Suprapubic skin (tissue), 4 donors: Measurements from ENCODE around the gene MAP6. TPM values are rescaled to one million over a fixed set of nuclear protein-coding genes. Genes with fewer than 3 reads are reported as not detected.
A peak's percentile ranks its signal among the peaks of the same experiment; 100 is the strongest.

ENCODE experiments used
- DNase-seq, 2 donors: peaks; one replicate each; pipeline ENCODE4 v3.0.0-alpha.2; 2019; ENCODE audit warnings: low spot score in 2 of 2
- H3K27ac ChIP-seq: fragments of 200-600 bp; sonication (generic); one replicate; pipeline ENCODE4 v1.5.1; 2019
- H3K27me3 ChIP-seq: fragments of 200-600 bp; sonication (generic); one replicate; pipeline ENCODE4 v1.5.1; 2019
- H3K36me3 ChIP-seq: fragments of 200-600 bp; sonication (generic); one replicate; pipeline ENCODE4 v1.5.1; 2019
- H3K4me1 ChIP-seq: fragments of 200-600 bp; sonication (generic); one replicate; pipeline ENCODE4 v1.5.1; 2019
- H3K4me3 ChIP-seq: fragments of 200-600 bp; sonication (generic); one replicate; pipeline ENCODE4 v1.5.1; 2019; ENCODE audit warnings: mild to moderate bottlenecking
- H3K9me3 ChIP-seq: fragments of 200-600 bp; sonication (generic); one replicate; pipeline ENCODE4 v1.5.1; 2019
- CTCF ChIP-seq, 2 donors: fragments of 200-600 bp in 1 of 2; fragments of 450-650 bp in 1 of 2; sonication (generic) in 1 of 2; IDR thresholded peaks; one replicate each; pipeline ENCODE4 v1.5.1; 2016 to 2019; ENCODE audit warnings: antibody characterized with exemption in 2 of 2, mild to moderate bottlenecking in 1 of 2, moderate library complexity in 1 of 2
- EP300 ChIP-seq: sonication (generic); formaldehyde crosslinking; IDR thresholded peaks from one replicate; pipeline ENCODE4 v1.6.1; 2017; ENCODE audit warnings: antibody characterized with exemption
- POLR2A ChIP-seq, 2 donors: fragments of 450-650 bp; IDR thresholded peaks; one replicate each; pipeline ENCODE4 v1.6.1; 2017; ENCODE audit warnings: antibody characterized with exemption in 2 of 2, mild to moderate bottlenecking in 2 of 2, moderate library complexity in 2 of 2
- POLR2AphosphoS5 ChIP-seq, 3 donors: sonication (generic); formaldehyde crosslinking; IDR thresholded peaks; one replicate each; pipeline ENCODE4 v1.6.1; 2017; ENCODE audit warnings: antibody characterized with exemption in 3 of 3
- WGBS: methylation state at CpG from one replicate; pipeline ENCODE4 v1.1.5; 2018; 5-methylcytosine and 5-hydroxymethylcytosine counted together
- total RNA-seq, 4 donors: library from RNA; depleted of rRNA; stranded (reverse); fragments of >200 nt; gene quantifications; one replicate each; pipeline ENCODE4 v1.1.0, GENCODE V29; 2016

MAP6 gene
- total RNA-seq, 4 donors from 2014 or later = 2.7 to 11.0 (median 4.6) TPM

- peak overlapping the region; percentile 73 for H3K4me3 ChIP-seq
- H3K36me3 ChIP-seq = peaks cover 41% of the 10 kb centered on the region
- 38% methylated on average over 4 of the region's 5 CpGs for WGBS
Observed at GRCh38 chr11:75565221-75565814, 103.5 kb downstream of the MAP6 start.

DNA sequence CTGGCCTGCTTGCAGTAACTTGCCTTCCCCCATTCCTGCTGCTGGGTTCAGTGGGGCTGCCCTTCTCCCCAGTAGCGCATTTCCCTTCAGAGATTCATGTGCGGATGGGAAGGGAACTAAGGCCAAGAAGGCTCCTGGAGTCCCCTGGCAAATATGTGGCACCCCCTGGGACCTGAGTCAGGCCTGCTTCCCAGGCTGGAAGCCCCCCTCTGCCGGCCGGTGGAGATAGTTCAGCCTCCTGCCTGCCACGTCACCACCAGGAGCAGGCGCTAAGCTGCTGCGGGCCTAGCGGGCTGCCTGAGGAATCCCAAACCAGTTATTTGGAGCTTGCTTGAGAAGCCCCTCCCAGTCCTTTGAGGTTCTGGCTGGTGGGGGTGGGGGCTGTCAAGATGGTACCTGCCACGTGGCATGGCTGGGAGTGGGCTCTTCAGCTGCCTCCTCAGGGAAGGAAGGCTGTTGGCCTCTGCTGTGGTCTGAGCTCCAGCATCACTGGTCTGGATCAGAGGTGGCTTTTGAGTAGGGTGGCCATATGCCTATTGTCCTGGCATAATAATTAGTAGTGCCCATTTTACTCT, 104.8 kb downstream of the MAP6 start:
- WGBS = 18% methylated on average over 6 of the region's 9 CpGs
- peaks cover 28% of the 10 kb centered on the region for H3K36me3 ChIP-seq
- TF ChIP-seq CTCF (IDR thresholded peaks at IDR 0.05) (peak; percentile 28 to 52), EP300 (no peak), POLR2AphosphoS5 (IDR thresholded peaks at IDR 0.05) (no peak), POLR2A (IDR thresholded peaks at IDR 0.05) (no peak)

More at GRCh38 chr11:75565221-75565814, 103.5 kb downstream of the MAP6 start:
- Histone ChIP-seq H3K27ac (peak overlapping the region; percentile 96), H3K27me3 (no peaks in the 10 kb centered on the region), H3K4me1 (peaks cover 70% of the 10 kb centered on the region), H3K9me3 (no peaks in the 10 kb centered on the region)
- no peak for DNase-seq
- no peak for TF ChIP-seq CTCF (IDR thresholded peaks at IDR 0.05)
- TF ChIP-seq POLR2A (IDR thresholded peaks at IDR 0.05) = no peak
- no peak for TF ChIP-seq POLR2AphosphoS5 (IDR thresholded peaks at IDR 0.05)
- no peak for TF ChIP-seq EP300

DNA sequence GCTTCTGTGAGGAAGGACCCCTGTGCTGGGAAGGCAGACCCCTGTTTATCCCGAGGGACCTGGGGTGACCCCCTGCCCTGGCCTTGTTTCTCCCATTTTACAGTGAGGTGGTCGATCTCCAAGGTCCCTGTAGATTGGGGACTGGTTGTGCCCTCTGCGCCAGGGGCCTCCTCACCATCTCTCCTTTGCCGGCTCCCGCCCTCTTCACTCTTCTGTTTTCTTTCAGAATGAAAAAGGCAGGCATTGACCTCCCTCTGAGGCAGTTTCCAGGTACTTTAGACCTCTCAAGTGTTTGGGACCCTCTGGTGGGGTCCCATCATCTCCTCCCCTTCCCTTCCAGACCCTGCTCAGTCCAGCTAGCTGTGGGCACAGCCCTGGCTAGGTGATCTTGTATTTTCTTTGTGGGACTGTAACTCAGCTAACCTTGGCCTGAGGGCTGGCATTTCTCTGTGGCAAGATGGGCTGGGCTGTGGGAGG, 105.3 kb downstream of the MAP6 start:
- TF ChIP-seq POLR2AphosphoS5 (IDR thresholded peaks at IDR 0.05) (no peak), EP300 (no peak), CTCF (IDR thresholded peaks at IDR 0.05) (no peak), POLR2A (IDR thresholded peaks at IDR 0.05) (no peak)
- H3K27ac ChIP-seq = peak overlapping the region; percentile 96
- WGBS = 10% methylated on average over 5 of the region's 5 CpGs
- H3K4me1 ChIP-seq = peaks cover 87% of the 10 kb centered on the region
- no peaks in the 10 kb centered on the region for H3K27me3 ChIP-seq
- peak overlapping the region; percentile 73 for H3K4me3 ChIP-seq
- no peaks in the 10 kb centered on the region for H3K9me3 ChIP-seq
- H3K36me3 ChIP-seq = peaks cover 23% of the 10 kb centered on the region
- no peak for DNase-seq

More for the DNA sequence above, 104.8 kb downstream of the MAP6 start:
- DNase-seq = peak in 1 of 2 donors; percentile 83
- Histone ChIP-seq H3K9me3 (no peaks in the 10 kb centered on the region), H3K4me3 (peak overlapping the region; percentile 73), H3K27ac (peak overlapping the region; percentile 96), H3K4me1 (peaks cover 82% of the 10 kb centered on the region), H3K27me3 (no peaks in the 10 kb centered on the region)

DNA sequence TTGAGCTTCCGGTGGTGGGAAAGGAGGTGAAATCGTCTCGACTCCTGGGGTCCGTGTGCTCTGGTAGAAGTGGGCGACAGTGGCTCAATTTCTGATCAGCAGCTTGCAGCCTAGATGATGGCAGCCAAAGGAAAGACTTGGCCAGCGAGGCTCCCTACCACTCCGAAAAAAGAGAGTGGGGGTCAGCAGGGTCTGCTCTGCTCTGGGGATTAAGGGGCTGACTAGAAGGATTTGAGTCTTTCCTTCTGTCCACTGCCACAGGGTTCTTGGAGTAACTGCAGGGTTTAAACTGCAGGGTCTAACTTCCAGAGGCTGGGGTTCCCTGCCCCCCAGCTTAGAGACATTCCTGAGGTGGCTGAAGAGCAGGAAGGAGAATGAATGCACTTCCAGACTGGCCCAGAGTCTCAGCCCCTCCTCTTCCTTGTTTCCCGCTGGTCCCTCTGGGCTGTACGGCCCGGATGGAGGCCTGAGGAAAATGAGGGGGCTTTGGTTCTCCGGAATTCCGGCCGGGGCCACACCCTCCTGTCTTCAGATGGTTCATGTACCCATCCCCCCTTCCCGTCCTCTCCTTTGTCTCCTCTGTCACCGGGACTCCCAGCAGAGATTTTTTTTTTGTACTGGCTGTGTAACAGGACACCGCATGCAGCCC, 105.9 kb downstream of the MAP6 start:
- no peak for TF ChIP-seq POLR2AphosphoS5 (IDR thresholded peaks at IDR 0.05)
- no peak for TF ChIP-seq POLR2A (IDR thresholded peaks at IDR 0.05)
- no peak for TF ChIP-seq CTCF (IDR thresholded peaks at IDR 0.05)
- TF ChIP-seq EP300 = no peak
- Histone ChIP-seq H3K4me1 (peaks cover 88% of the 10 kb centered on the region), H3K9me3 (no peaks in the 10 kb centered on the region), H3K4me3 (peak overlapping the region; percentile 73), H3K27ac (peak overlapping the region; percentile 96), H3K27me3 (no peaks in the 10 kb centered on the region), H3K36me3 (peaks cover 17% of the 10 kb centered on the region)
- DNase-seq = no peak
- WGBS = under 1% methylated on average over 15 of the region's 16 CpGs
